Erythroblast (primary cell): ENCODE results near the gene ZBTB8B.

Source experiments
- GATA1 ChIP-seq: IDR thresholded peaks from 2 replicates; pipeline ENCODE4 v1.6.1; 2011; ENCODE audit warnings: low read depth, mild to moderate bottlenecking, control low read depth, low read length, moderate library complexity
- POLR2A ChIP-seq: IDR thresholded peaks from 2 replicates; pipeline ENCODE4 v1.6.1; 2011; ENCODE audit warnings: mild to moderate bottlenecking, low read length

DNA sequence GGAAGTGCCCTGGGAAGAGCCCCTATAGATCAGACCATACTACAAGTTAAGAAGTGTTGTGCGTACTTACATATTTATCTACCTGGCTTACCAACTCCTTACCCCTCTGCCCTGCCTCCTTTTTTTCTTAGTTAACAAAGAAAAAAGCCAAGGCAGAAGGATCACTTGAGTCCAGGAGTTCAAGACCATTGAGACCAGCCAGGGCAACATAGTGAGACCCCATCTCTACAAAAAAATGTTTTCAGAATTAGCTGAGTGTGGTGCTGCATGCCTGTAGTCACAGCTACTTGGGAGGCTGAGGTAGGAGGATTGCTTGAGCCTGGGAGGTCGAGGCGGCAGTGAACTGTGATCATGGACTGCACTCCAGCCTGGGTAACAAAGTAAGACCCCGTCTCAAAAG is 1.9 kb downstream of the ZBTB8B start:
- TF ChIP-seq POLR2A (no peak), GATA1 (no peak)
